ENCODE measurements around the gene SPR.
A peak's percentile ranks its signal among the peaks of the same experiment; 100 is the strongest.

SPR gene

GRCh38 chr2:72871060-72871459 is 16.1 kb upstream of the SPR start:
- H3K27ac ChIP-seq, result no peak overlapping the region
- TF ChIP-seq CTCF (conservative IDR thresholded peaks at IDR 0.05), result no peak
- no peak for TF ChIP-seq ZFX (IDR thresholded peaks at IDR 0.05)

- TF ChIP-seq ZFX (IDR thresholded peaks at IDR 0.05) (no peak), CTCF (conservative IDR thresholded peaks at IDR 0.05) (no peak)
- H3K27ac ChIP-seq, result no peak overlapping the region
Measured at GRCh38 chr2:72871880-72872279, 15.3 kb upstream of the SPR start.

GRCh38 chr2:72883356-72883962 is 3.7 kb upstream of the SPR start:
- no peak for TF ChIP-seq ZFX (IDR thresholded peaks at IDR 0.05)
- no peak for TF ChIP-seq CTCF (conservative IDR thresholded peaks at IDR 0.05)
- H3K27ac ChIP-seq, result no peak overlapping the region

- H3K27ac ChIP-seq, result peak overlapping the region; percentile 96
Measured at GRCh38 chr2:72886505-72887031, 640 bp upstream of the SPR start.

GRCh38 chr2:72887740-72888437 is 681 bp downstream of the SPR start:
- TF ChIP-seq ZFX (IDR thresholded peaks at IDR 0.05), result peak; percentile 31; the same call in 1 of the 2 replicates
- peak; percentile 85 for TF ChIP-seq CTCF (conservative IDR thresholded peaks at IDR 0.05)
- peak overlapping the region; percentile 96 for H3K27ac ChIP-seq

More at GRCh38 chr2:72886505-72887031, 640 bp upstream of the SPR start:
- no peak for TF ChIP-seq ZFX (IDR thresholded peaks at IDR 0.05)
- TF ChIP-seq CTCF (conservative IDR thresholded peaks at IDR 0.05), result no peak

- peak overlapping the region; percentile 96 for H3K27ac ChIP-seq
- no peak for TF ChIP-seq ZFX (IDR thresholded peaks at IDR 0.05)
- TF ChIP-seq CTCF (conservative IDR thresholded peaks at IDR 0.05), result no peak
Measured at GRCh38 chr2:72888438-72889202, 1.4 kb downstream of the SPR start.

- H3K27ac ChIP-seq, result no peak overlapping the region
Measured at GRCh38 chr2:72889991-72890390, 2.8 kb downstream of the SPR start.

More at GRCh38 chr2:72889991-72890390, 2.8 kb downstream of the SPR start:
- TF ChIP-seq ZFX (IDR thresholded peaks at IDR 0.05) (no peak), CTCF (conservative IDR thresholded peaks at IDR 0.05) (no peak)
